ENCODE measurements around the gene CDR2L.
A peak's percentile ranks its signal among the peaks of the same experiment; 100 is the strongest.
"Not testable (repeated sequence)": the region's sequence is repeated elsewhere in the genome, so short reads cannot be mapped to it uniquely, and the experiment has no call there.

Gene CDR2L

GRCh38 chr17:74959826-74960515, 27.5 kb upstream of the CDR2L start:
- DNase-seq (ENCODE audit: low read depth) = peak; percentile 57

GRCh38 chr17:74960570-74961342, 26.7 kb upstream of the CDR2L start:
- DNase-seq (ENCODE audit: low read depth) = peak; percentile 57

- peak; percentile 92 for DNase-seq (ENCODE audit: low read depth)
These were observed 25.6 kb upstream of the CDR2L start for GRCh38 chr17:74961657-74962350.

- no peak for DNase-seq (ENCODE audit: low read depth)
These were observed 24.6 kb upstream of the CDR2L start for GRCh38 chr17:74962622-74963394.

GRCh38 chr17:74963656-74964055, 23.8 kb upstream of the CDR2L start:
- DNase-seq (ENCODE audit: low read depth) = no peak

GRCh38 chr17:74964246-74964761, 23.1 kb upstream of the CDR2L start:
- no peak for DNase-seq (ENCODE audit: low read depth)

- DNase-seq (ENCODE audit: low read depth) = no peak
These were observed 22.3 kb upstream of the CDR2L start for GRCh38 chr17:74964988-74965622.

- no peak for DNase-seq (ENCODE audit: low read depth)
These were observed 19.1 kb upstream of the CDR2L start for GRCh38 chr17:74968361-74968780.

- DNase-seq (ENCODE audit: low read depth) = not testable (repeated sequence)
These were observed 17.9 kb upstream of the CDR2L start for GRCh38 chr17:74969501-74969900.

GRCh38 chr17:74970395-74970794, 17.0 kb upstream of the CDR2L start:
- no peak for DNase-seq (ENCODE audit: low read depth)

GRCh38 chr17:74971069-74971841, 16.2 kb upstream of the CDR2L start:
- DNase-seq (ENCODE audit: low read depth) = no peak

- DNase-seq (ENCODE audit: low read depth) = no peak
These were observed 15.7 kb upstream of the CDR2L start for GRCh38 chr17:74971842-74972106.

GRCh38 chr17:74972107-74972972, 15.1 kb upstream of the CDR2L start, which contains the start of gene HID1:
TSS of gene HID1 (minus strand) at chr17:74972759. CDS start at chr17:74972656, 103 bp downstream.
- DNase-seq (ENCODE audit: low read depth) = peak; percentile 47

GRCh38 chr17:74972973-74973328, 14.5 kb upstream of the CDR2L start:
- DNase-seq (ENCODE audit: low read depth) = no peak

- DNase-seq (ENCODE audit: low read depth) = no peak
These were observed 11.5 kb upstream of the CDR2L start for GRCh38 chr17:74975943-74976342.

GRCh38 chr17:74977802-74978201, 9.6 kb upstream of the CDR2L start:
- DNase-seq (ENCODE audit: low read depth) = no peak

- no peak for DNase-seq (ENCODE audit: low read depth)
These were observed 9.2 kb upstream of the CDR2L start for GRCh38 chr17:74978240-74978639.

- no peak for DNase-seq (ENCODE audit: low read depth)
These were observed 7.9 kb upstream of the CDR2L start for GRCh38 chr17:74979408-74980146.

GRCh38 chr17:74981318-74981978, 6.0 kb upstream of the CDR2L start:
- no peak for DNase-seq (ENCODE audit: low read depth)
